Stomach (tissue), 9 donors: ENCODE data around the gene CLCN1. TPM values are rescaled to one million over a fixed set of nuclear protein-coding genes. Genes with fewer than 3 reads are reported as not detected.

Source experiments
- DNase-seq, 2 donors: peaks; one replicate each; pipeline versions ENCODE4 v3.0.0 to v3.0.0-alpha.2; 2013 to 2019
- H3K27ac ChIP-seq, 5 donors: fragments of 200-600 bp in 4 of 5; sonication (generic) in 4 of 5; one replicate each; pipeline ENCODE4 v1.5.1; 2013 to 2019; ENCODE audit warnings: mild to moderate bottlenecking in 1 of 5, moderate library complexity in 1 of 5
- H3K27me3 ChIP-seq, 3 donors: fragments of 200-600 bp; sonication (generic); one replicate each; pipeline ENCODE4 v1.5.1; 2017 to 2019; ENCODE audit warnings: mixed run types in 1 of 3
- H3K36me3 ChIP-seq, 4 donors: fragments of 200-600 bp; sonication (generic); 1 replicate in 3 of 4; 2 replicates in 1 of 4; pipeline ENCODE4 v1.5.1; 2016 to 2019
- H3K4me1 ChIP-seq, 4 donors: fragments of 200-600 bp; sonication (generic); one replicate each; pipeline ENCODE4 v1.5.1; 2016 to 2019
- H3K4me3 ChIP-seq, 4 donors: fragments of 200-600 bp; sonication (generic) in 3 of 4; one replicate each; pipeline ENCODE4 v1.5.1; 2016 to 2019; ENCODE audit warnings: mild to moderate bottlenecking in 1 of 4
- H3K9me3 ChIP-seq, 4 donors: fragments of 200-600 bp; sonication (generic); one replicate each; pipeline ENCODE4 v1.5.1; 2016 to 2019
- EP300 ChIP-seq: sonication (generic); formaldehyde crosslinking; IDR thresholded peaks from one replicate; pipeline ENCODE4 v1.6.1; 2017; ENCODE audit warnings: antibody characterized with exemption
- POLR2A ChIP-seq, 4 donors: fragments of 450-650 bp; IDR thresholded peaks; one replicate each; pipeline ENCODE4 v1.6.1; 2016; ENCODE audit warnings: antibody characterized with exemption in 4 of 4, control low read depth in 2 of 4, mild to moderate bottlenecking in 1 of 4, moderate library complexity in 1 of 4
- POLR2AphosphoS5 ChIP-seq, 3 donors: sonication (generic); formaldehyde crosslinking; IDR thresholded peaks; one replicate each; pipeline ENCODE4 v1.6.1; 2016; ENCODE audit warnings: antibody characterized with exemption in 3 of 3
- WGBS, 5 donors: extraction: QIAGEN DNeasy Blood & Tissue Kit in 3 of 5; methylation state at CpG; one replicate each; pipeline versions ENCODE4 v1.1.5 to v1.1.7; 2013 to 2018; 5-methylcytosine and 5-hydroxymethylcytosine counted together
- intact Hi-C: fragments of 100-400 bp; cut with DNase I; formaldehyde crosslinking; loops from one replicate; pipeline ENCODE4 v1.15.1; 2023; ENCODE audit warnings: low total_unique reads
- polyA plus RNA-seq, 3 donors: library from polyadenylated mRNA; stranded (reverse); fragments of 200-250 nt; gene quantifications; one replicate each; pipeline ENCODE4 v1.2.3, GENCODE V29; 2013
- total RNA-seq, 5 donors: library from RNA; depleted of rRNA; stranded (reverse); fragments of >200 nt; gene quantifications; one replicate each; pipeline versions ENCODE4 v1.1.0 to v1.2.3, GENCODE V29; 2014 to 2016
- TF ChIP-seq, protein P1 (sequence below), 7 experiments: fragments of 450-650 bp in 4 of 7; fragments of 200-600 bp in 3 of 7; sonication (generic) in 3 of 7; IDR thresholded peaks; one replicate each; pipeline ENCODE4 v1.5.1; 2016 to 2019; ENCODE audit warnings: antibody characterized with exemption in 7 of 7, control low read depth in 2 of 7, mild to moderate bottlenecking in 1 of 7
- donor health status: healthy with polysubstance abuse.
- donor health status: Bipolar disorder and iron deficiency.
- donor health status: healthy.

CLCN1 gene
- total and polyA plus RNA-seq, 8 donors = 0.28 TPM; not detected in 7

DNA sequence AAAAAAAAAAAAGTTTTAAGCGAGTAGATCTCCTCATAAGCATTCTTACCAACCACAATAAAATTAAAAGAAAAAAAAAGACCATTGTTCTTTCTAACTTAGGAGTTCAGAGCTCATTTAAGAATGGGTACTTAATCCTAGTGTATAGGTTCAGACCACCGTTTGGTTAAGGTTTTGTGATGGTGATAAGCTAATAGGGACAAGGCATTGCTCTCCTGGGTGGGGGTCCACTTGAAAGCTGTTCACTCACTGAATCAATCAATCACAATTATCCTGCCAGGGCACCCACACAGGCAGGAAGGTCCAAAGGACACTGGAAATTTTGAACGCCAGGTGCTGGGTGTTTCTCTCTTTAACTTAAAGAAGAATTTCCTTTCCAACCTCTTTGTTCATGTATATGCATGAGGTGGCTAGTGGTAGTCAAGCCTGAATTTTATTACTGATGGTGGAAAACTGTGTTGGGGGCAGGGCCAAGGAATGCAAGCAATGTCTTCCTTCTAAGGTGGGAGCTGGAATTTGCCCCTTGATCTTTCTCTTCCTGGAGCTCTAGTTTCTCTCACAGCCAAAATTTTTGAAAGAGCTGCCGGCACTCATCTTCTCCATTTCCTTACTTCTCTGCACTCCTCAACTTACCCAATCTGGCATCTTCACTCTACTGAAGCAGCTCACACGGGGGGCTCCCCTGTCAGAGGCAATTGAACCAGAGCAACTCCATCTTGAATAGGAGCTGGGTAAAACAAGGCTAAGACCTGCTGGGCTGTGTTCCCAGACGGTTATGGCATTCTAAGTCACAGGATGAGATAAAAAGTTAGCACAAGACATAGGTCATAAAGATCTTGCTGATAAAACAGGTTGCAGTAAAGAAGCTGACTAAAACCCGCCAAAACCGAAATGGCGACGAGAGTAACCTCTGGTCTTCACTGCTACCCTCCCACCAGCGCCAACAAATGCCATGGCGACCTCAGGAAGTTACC is 54.1 kb downstream of the CLCN1 start:
- 72 to 83% (median 76%) methylated on average over 12 of the region's 12 CpGs for WGBS, 5 donors
- no peak for TF ChIP-seq POLR2AphosphoS5 (IDR thresholded peaks at IDR 0.05)
- no peak for TF ChIP-seq POLR2A (IDR thresholded peaks at IDR 0.05)
- no peak for TF ChIP-seq EP300
- TF ChIP-seq, protein P1, sequence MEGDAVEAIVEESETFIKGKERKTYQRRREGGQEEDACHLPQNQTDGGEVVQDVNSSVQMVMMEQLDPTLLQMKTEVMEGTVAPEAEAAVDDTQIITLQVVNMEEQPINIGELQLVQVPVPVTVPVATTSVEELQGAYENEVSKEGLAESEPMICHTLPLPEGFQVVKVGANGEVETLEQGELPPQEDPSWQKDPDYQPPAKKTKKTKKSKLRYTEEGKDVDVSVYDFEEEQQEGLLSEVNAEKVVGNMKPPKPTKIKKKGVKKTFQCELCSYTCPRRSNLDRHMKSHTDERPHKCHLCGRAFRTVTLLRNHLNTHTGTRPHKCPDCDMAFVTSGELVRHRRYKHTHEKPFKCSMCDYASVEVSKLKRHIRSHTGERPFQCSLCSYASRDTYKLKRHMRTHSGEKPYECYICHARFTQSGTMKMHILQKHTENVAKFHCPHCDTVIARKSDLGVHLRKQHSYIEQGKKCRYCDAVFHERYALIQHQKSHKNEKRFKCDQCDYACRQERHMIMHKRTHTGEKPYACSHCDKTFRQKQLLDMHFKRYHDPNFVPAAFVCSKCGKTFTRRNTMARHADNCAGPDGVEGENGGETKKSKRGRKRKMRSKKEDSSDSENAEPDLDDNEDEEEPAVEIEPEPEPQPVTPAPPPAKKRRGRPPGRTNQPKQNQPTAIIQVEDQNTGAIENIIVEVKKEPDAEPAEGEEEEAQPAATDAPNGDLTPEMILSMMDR (IDR thresholded peaks at IDR 0.05) = no peak
- intact Hi-C loops = no loop called here
- no peak overlapping the region for H3K4me3 ChIP-seq
- H3K4me1 ChIP-seq = peaks cover 0 to 21% (median under 1%) of the 10 kb centered on the region in 4 donors
- H3K9me3 ChIP-seq = no peaks in the 10 kb centered on the region
- no peak for DNase-seq
- peaks cover 0 to 7% (median 0%) of the 10 kb centered on the region in 3 donors for H3K27me3 ChIP-seq
- no peaks in the 10 kb centered on the region for H3K36me3 ChIP-seq
- no peak overlapping the region for H3K27ac ChIP-seq

DNA sequence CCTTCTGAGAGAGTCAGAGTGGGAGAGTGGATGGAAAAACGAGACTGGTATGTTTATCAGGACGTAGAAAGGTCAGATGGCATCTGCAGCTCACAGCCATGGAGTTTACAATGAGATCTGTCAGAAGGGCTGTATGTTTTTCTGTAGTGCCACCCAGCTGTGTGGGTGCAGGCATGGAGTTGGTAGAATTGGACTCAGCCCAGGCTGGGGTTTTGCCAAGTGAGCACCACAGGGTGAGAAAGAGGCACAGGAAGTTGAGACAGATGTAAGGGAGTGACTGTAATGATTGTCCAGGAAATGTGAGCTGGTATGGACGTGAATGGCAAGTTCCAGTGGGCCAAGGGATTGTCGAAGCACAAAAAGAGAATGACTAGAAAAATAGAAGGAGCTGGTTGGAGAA is 56.2 kb downstream of the CLCN1 start:
- Histone ChIP-seq H3K4me1 (peaks cover 0 to 38% (median 5%) of the 10 kb centered on the region in 4 donors), H3K9me3 (no peaks in the 10 kb centered on the region), H3K36me3 (no peaks in the 10 kb centered on the region), H3K27ac (no peak overlapping the region), H3K27me3 (peaks cover 0 to under 1% (median 0%) of the 10 kb centered on the region in 3 donors), H3K4me3 (no peak overlapping the region)
- WGBS, 5 donors = 25 to 35% (median 29%) methylated on average over 4 of the region's 4 CpGs
- intact Hi-C loops = no loop called here
- peak in 1 of 2 donors; percentile 52 for DNase-seq
- no peak for TF ChIP-seq POLR2A (IDR thresholded peaks at IDR 0.05)
- TF ChIP-seq EP300 = no peak
- no peak for TF ChIP-seq POLR2AphosphoS5 (IDR thresholded peaks at IDR 0.05)
- TF ChIP-seq, protein P1 (IDR thresholded peaks at IDR 0.05) = peak in 1 of 7 experiments; percentile 22

DNA sequence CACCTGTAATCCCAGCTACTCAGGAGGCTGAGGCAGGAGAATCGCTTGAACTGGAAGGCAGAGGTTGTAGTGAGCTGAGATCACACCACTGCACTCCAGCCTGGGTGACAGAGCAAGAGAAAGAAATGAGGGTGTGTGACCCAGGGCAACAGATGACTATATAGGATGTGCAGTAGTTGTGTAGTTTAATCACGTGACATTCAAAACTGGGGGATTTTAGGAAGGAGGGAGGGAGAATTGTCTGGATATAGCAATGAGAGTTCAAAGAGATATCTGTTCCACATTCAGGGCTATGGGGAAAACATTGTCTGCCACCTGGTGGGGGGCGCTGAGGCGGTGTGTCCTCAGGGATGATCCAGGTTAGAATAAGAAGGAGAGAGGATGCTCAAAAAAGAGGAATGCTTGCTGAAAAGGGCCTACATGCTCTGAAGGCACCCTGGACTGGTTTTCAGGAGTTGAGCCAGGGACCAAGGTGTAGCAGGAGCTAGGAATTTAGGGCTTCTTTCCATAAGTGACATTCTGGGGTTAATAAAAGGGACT is 57.4 kb downstream of the CLCN1 start:
- H3K4me1 ChIP-seq = peaks cover 0 to 44% (median 5%) of the 10 kb centered on the region in 4 donors
- no peak overlapping the region for H3K4me3 ChIP-seq
- H3K9me3 ChIP-seq = no peaks in the 10 kb centered on the region
- H3K27ac ChIP-seq = no peak overlapping the region
- WGBS, 5 donors = 82 to 91% (median 86%) methylated on average over 4 of the region's 4 CpGs
- no peak for DNase-seq
- no peaks in the 10 kb centered on the region for H3K27me3 ChIP-seq
- intact Hi-C loops = no loop called here
- no peaks in the 10 kb centered on the region for H3K36me3 ChIP-seq
- TF ChIP-seq POLR2A (IDR thresholded peaks at IDR 0.05) = no peak

DNA sequence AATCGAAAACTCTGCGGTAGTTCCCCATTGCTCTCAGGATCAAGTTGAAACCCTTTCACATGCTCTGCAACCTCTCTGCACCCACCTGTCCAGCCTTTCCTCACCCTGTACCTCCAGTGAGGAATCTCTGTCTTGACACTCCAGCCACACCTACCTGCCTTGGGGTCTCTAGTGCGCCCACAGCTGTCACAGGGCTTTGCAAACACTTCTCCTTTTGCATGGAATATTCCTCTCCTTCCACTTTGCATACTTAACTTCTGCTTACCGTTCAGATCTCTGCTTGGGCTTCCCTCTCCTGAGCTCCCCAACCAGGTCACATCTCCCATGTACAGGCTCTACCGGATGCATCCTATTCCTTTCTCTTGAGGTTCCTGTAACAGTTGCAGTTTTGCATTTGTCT is 58.6 kb downstream of the CLCN1 start:
- Histone ChIP-seq H3K4me1 (peaks cover 0 to 56% (median 12%) of the 10 kb centered on the region in 4 donors), H3K36me3 (no peaks in the 10 kb centered on the region), H3K27ac (peak overlapping the region in 1 of 5 donors; percentile 65), H3K27me3 (no peaks in the 10 kb centered on the region), H3K4me3 (no peak overlapping the region), H3K9me3 (no peaks in the 10 kb centered on the region)
- intact Hi-C loops = no loop called here
- DNase-seq = no peak
- 80 to 90% (median 86%) methylated on average over 5 of the region's 5 CpGs for WGBS, 5 donors
- TF ChIP-seq POLR2A (IDR thresholded peaks at IDR 0.05) (no peak), POLR2AphosphoS5 (IDR thresholded peaks at IDR 0.05) (no peak), EP300 (no peak)
- TF ChIP-seq, protein P1 (IDR thresholded peaks at IDR 0.05) = no peak
